IMR-90 (cell line): ENCODE results near the gene CPN1. TPM values are rescaled to one million over a fixed set of nuclear protein-coding genes. Genes with fewer than 3 reads are reported as not detected.

Experiments used
- ATAC-seq: fragments of 200-7000 bp; cut with Tn5 transposase; 2 replicates; pipeline ENCODE4 v1.9.1; 2020; ENCODE audit warnings: low read depth, mild to moderate bottlenecking, moderate library complexity
- BruUV-seq: library from RNA; stranded (reverse); fragments of 400-500 nt; replicated peaks from 2 replicates; lab custom pipeline; 2021; lab: Mats Ljungman, UMichigan
- CTCF ChIA-PET: fragments of 300-600 bp; formaldehyde crosslinking; extraction: SDS; loops from one replicate; lab custom pipeline; 2021; ENCODE audit warnings: antibody characterized with exemption; lab: Yijun Ruan, JAX
- POLR2A ChIA-PET: fragments of 300-600 bp; sonication (Branson Sonifier 250); formaldehyde crosslinking; loops from one replicate; lab custom pipeline; 2022; ENCODE audit warnings: antibody characterized with exemption; ENCODE audit not compliant: unreplicated experiment; lab: Charles Lee
- DNase-seq: peaks from one replicate; pipeline ENCODE4 v3.0.0; 2013
- H2AFZ ChIP-seq: replicated peaks from 2 replicates; pipeline ENCODE3; 2013; ENCODE audit warnings: low read length, mild to moderate bottlenecking; ENCODE audit not compliant: poor library complexity
- H2AK5ac ChIP-seq: 2 replicates; pipeline ENCODE4 v1.6.1; 2013; ENCODE audit warnings: low read depth, low read length, inconsistent platforms
- H2AK9ac ChIP-seq: replicated peaks from 2 replicates; pipeline ENCODE3; 2013; ENCODE audit warnings: mild to moderate bottlenecking, low read depth, low read length, moderate library complexity; ENCODE audit not compliant: poor library complexity
- H2BK120ac ChIP-seq: 2 replicates; pipeline ENCODE4 v1.6.1; 2013; ENCODE audit warnings: low read depth, low read length, inconsistent platforms
- H2BK15ac ChIP-seq: 3 replicates; pipeline ENCODE4 v1.6.1; 2013; ENCODE audit warnings: low read depth, low read length, inconsistent platforms
- H2BK20ac ChIP-seq: 2 replicates; pipeline ENCODE4 v1.6.1; 2013; ENCODE audit warnings: low read depth, mild to moderate bottlenecking, inconsistent platforms, low read length, moderate library complexity
- H2BK5ac ChIP-seq: 2 replicates; pipeline ENCODE4 v1.6.1; 2013; ENCODE audit warnings: mild to moderate bottlenecking, low read depth, low read length, inconsistent platforms; ENCODE audit not compliant: poor library complexity, severe bottlenecking
- H3K14ac ChIP-seq: replicated peaks from 2 replicates; pipeline ENCODE4 v1.6.1; 2013; ENCODE audit warnings: low read depth, low read length, inconsistent platforms
- H3K18ac ChIP-seq: 2 replicates; pipeline ENCODE4 v1.6.1; 2013; ENCODE audit warnings: low read depth, low read length, control low read depth
- H3K23ac ChIP-seq: 2 replicates; pipeline ENCODE4 v1.6.1; 2013; ENCODE audit warnings: low read depth, low read length, inconsistent platforms
- H3K27ac ChIP-seq: 2 replicates; pipeline ENCODE4 v1.5.1; 2013; ENCODE audit warnings: mild to moderate bottlenecking, control low read depth, low read length; ENCODE audit not compliant: insufficient read depth
- H3K27me3 ChIP-seq: 2 replicates; pipeline ENCODE4 v1.6.1; 2013; ENCODE audit warnings: low read length; ENCODE audit not compliant: control insufficient read depth, insufficient read depth
- H3K36me3 ChIP-seq: 2 replicates; pipeline ENCODE4 v1.6.1; 2013; ENCODE audit warnings: low read length, mixed read lengths; ENCODE audit not compliant: control insufficient read depth, insufficient read depth
- H3K4ac ChIP-seq: 2 replicates; pipeline ENCODE4 v1.6.1; 2013; ENCODE audit warnings: low read depth, low read length, inconsistent platforms
- H3K4me1 ChIP-seq: 2 replicates; pipeline ENCODE4 v1.6.1; 2013; ENCODE audit warnings: low read length, mixed read lengths; ENCODE audit not compliant: control insufficient read depth, insufficient read depth
- H3K4me2 ChIP-seq: 2 replicates; pipeline ENCODE4 v1.6.1; 2013; ENCODE audit warnings: low read depth, mild to moderate bottlenecking, control low read depth, low read length, moderate library complexity
- H3K4me3 ChIP-seq: 2 replicates; pipeline ENCODE4 v1.5.1; 2013; ENCODE audit warnings: low read depth, mild to moderate bottlenecking, control low read depth, low read length, moderate library complexity; ENCODE audit not compliant: insufficient read depth
- H3K56ac ChIP-seq: 2 replicates; pipeline ENCODE4 v1.6.1; 2013; ENCODE audit warnings: low read length, inconsistent platforms; ENCODE audit not compliant: insufficient read depth; ENCODE audit errors: extremely low read depth
- H3K79me1 ChIP-seq, 2 experiments: 2 replicates each; pipeline ENCODE4 v1.6.1; 2013; ENCODE audit warnings: low read length in 2 of 2, inconsistent platforms in 1 of 2, low read depth in 1 of 2
- H3K9ac ChIP-seq: 2 replicates; pipeline ENCODE4 v1.6.1; 2013; ENCODE audit warnings: low read depth, low read length, control low read depth
- H3K9me1 ChIP-seq: 2 replicates; pipeline ENCODE4 v1.6.1; 2013; ENCODE audit warnings: low read length, inconsistent platforms; ENCODE audit not compliant: insufficient read depth
- H3K9me3 ChIP-seq: 2 replicates; pipeline ENCODE4 v1.6.1; 2013; ENCODE audit warnings: low read length; ENCODE audit not compliant: control insufficient read depth, insufficient read depth
- H4K20me1 ChIP-seq: 2 replicates; pipeline ENCODE4 v1.6.1; 2013; ENCODE audit warnings: low read length, inconsistent platforms; ENCODE audit not compliant: insufficient read depth
- H4K5ac ChIP-seq: 2 replicates; pipeline ENCODE4 v1.6.1; 2013; ENCODE audit warnings: mild to moderate bottlenecking, low read depth, low read length, control low read depth
- H4K8ac ChIP-seq, 2 experiments: 2 replicates each; pipeline ENCODE4 v1.6.1; 2013; ENCODE audit warnings: low read depth in 2 of 2, low read length in 2 of 2, control low read depth in 1 of 2, inconsistent platforms in 1 of 2
- H4K91ac ChIP-seq: 2 replicates; pipeline ENCODE4 v1.6.1; 2013; ENCODE audit warnings: low read depth, low read length, inconsistent platforms; ENCODE audit not compliant: insufficient read depth
- BHLHE40 ChIP-seq: fragments of 150-350 bp; IDR thresholded peaks from 2 replicates; pipeline ENCODE4 v1.6.1; 2016; ENCODE audit warnings: mild to moderate bottlenecking, low read depth, low read length
- CEBPB ChIP-seq: IDR thresholded peaks from 2 replicates; pipeline ENCODE4 v1.6.1; 2012; ENCODE audit warnings: low read depth, low read length, improper control_type of control experiment
- CTCF ChIP-seq: conservative IDR thresholded peaks from 2 replicates; pipeline ENCODE4 v1.5.1; 2012; ENCODE audit warnings: mild to moderate bottlenecking, low read depth, low read length, improper control_type of control experiment
- ELK1 ChIP-seq: fragments of 150-350 bp; IDR thresholded peaks from 2 replicates; pipeline ENCODE4 v1.6.1; 2016; ENCODE audit warnings: low read depth, mild to moderate bottlenecking, low read length, moderate library complexity, borderline replicate concordance
- FOS ChIP-seq: fragments of 150-350 bp; IDR thresholded peaks from 2 replicates; pipeline ENCODE4 v1.6.1; 2016; ENCODE audit warnings: low read depth, low read length
- MAFK ChIP-seq: IDR thresholded peaks from 2 replicates; pipeline ENCODE4 v1.6.1; 2012; ENCODE audit warnings: low read depth, low read length, improper control_type of control experiment
- MAZ ChIP-seq: IDR thresholded peaks from 2 replicates; pipeline ENCODE4 v1.6.1; 2012; ENCODE audit warnings: low read depth, mild to moderate bottlenecking, low read length, improper control_type of control experiment, moderate library complexity, borderline replicate concordance
- MXI1 ChIP-seq: IDR thresholded peaks from 2 replicates; pipeline ENCODE4 v1.6.1; 2012; ENCODE audit warnings: low read depth, mild to moderate bottlenecking, low read length, moderate library complexity, borderline replicate concordance
- NFE2L2 ChIP-seq: fragments of 150-350 bp; IDR thresholded peaks from 2 replicates; pipeline ENCODE4 v1.6.1; 2016; ENCODE audit warnings: low read depth, mild to moderate bottlenecking, low read length
- RFX5 ChIP-seq: IDR thresholded peaks from 2 replicates; pipeline ENCODE4 v1.8.0; 2012; ENCODE audit warnings: low read depth, mild to moderate bottlenecking, low read length, moderate library complexity
- WGBS, 2 experiments: methylation state at CpG; one replicate each; pipeline versions ENCODE4 v1.1.5 to v1.1.7; 2013; ENCODE audit warnings: missing lambda C conversion rate in 2 of 2; ENCODE audit not compliant: insufficient read length in 1 of 2; ENCODE audit errors: extremely low coverage in 2 of 2; 5-methylcytosine and 5-hydroxymethylcytosine counted together
- dilution Hi-C: fragments of 300-500 bp; cut with HindIII; formaldehyde crosslinking; loops from one replicate; pipeline ENCODE4 v1.14.3; 2018; ENCODE audit warnings: low sequenced_read_pairs; ENCODE audit not compliant: unreplicated experiment
- in situ Hi-C: fragments of 300-500 bp; cut with MboI; formaldehyde crosslinking; loops from 3 replicates; pipeline ENCODE4 v1.14.3; 2019; ENCODE audit warnings: low sequenced_read_pairs, inconsistent platforms, mixed read lengths
- intact Hi-C: fragments of 100-400 bp; cut with micrococcal nuclease; formaldehyde crosslinking; loops from 2 replicates; pipeline ENCODE4 v1.10.0; 2022
- polyA plus RNA-seq, 3 experiments: library from polyadenylated mRNA; depleted of rRNA; stranded (reverse); fragments of >200 nt; gene quantifications; 2 replicates each; pipeline ENCODE4 v1.2.3, GENCODE V29; 2012; ENCODE audit warnings: low replicate concordance in 1 of 3
- total RNA-seq: library from RNA; depleted of rRNA; stranded (reverse); fragments of >200 nt; gene quantifications from 2 replicates; pipeline ENCODE4 v1.2.3, GENCODE V29; 2012

Gene CPN1
- total and polyA plus RNA-seq, 2 of the 4 experiments (the other 2 are of a cell fraction): not detected

GRCh38 chr10:100071529-100071928 lies 10.1 kb downstream of the CPN1 start:
- Histone ChIP-seq H3K79me1 (no peaks in the 10 kb centered on the region), H2AK9ac (no peak overlapping the region), H3K4me1 (no peaks in the 10 kb centered on the region), H3K4me2 (no peak overlapping the region), H2BK5ac (no peak overlapping the region), H4K5ac (no peak overlapping the region), H3K27me3 (peaks cover 14% of the 10 kb centered on the region), H2BK120ac (no peak overlapping the region), H3K23ac (no peak overlapping the region), H3K4me3 (no peak overlapping the region), H3K18ac (no peak overlapping the region), H2AFZ (no peak overlapping the region), H4K20me1 (no peaks in the 10 kb centered on the region), H2AK5ac (no peak overlapping the region), H4K91ac (no peak overlapping the region), H3K4ac (no peak overlapping the region), H3K9me1 (no peaks in the 10 kb centered on the region), H2BK15ac (no peak overlapping the region), H3K9ac (no peak overlapping the region), H3K27ac (no peak overlapping the region), H4K8ac (no peak overlapping the region), H2BK20ac (no peak overlapping the region), H3K9me3 (no peaks in the 10 kb centered on the region), H3K14ac (no peak overlapping the region), H3K56ac (no peak overlapping the region), H3K36me3 (no peaks in the 10 kb centered on the region)
- ATAC-seq (no peak), DNase-seq (no peak)
- POLR2A ChIA-PET: no interaction called here
- no TSS peak for BruUV-seq
- intact Hi-C loops: no loop called here
- CTCF ChIA-PET: no interaction called here
- dilution Hi-C loops: no loop called here
- TF ChIP-seq RFX5 (no peak), MXI1 (no peak), FOS (no peak), CEBPB (no peak), CTCF (no peak), ELK1 (no peak), MAFK (no peak), NFE2L2 (no peak), BHLHE40 (no peak), MAZ (no peak)
- in situ Hi-C loops: no loop called here
- WGBS, 2 experiments: no CpG with 5 or more reads among the region's 2 CpGs
